HG03175 (cell line): ENCODE data around the gene CRYBA2.

ENCODE experiments used
- ATAC-seq: cut with Tn5 transposase; IDR thresholded peaks from one replicate; pipeline ENCODE4 v1.9.1; 2021; ENCODE audit warnings: mild to moderate bottlenecking, moderate library complexity; ENCODE audit not compliant: unreplicated experiment

The CRYBA2 gene

GRCh38 chr2:219023045-219023605 is 29.9 kb upstream of the CRYBA2 start:
- ATAC-seq, result no peak

DNA sequence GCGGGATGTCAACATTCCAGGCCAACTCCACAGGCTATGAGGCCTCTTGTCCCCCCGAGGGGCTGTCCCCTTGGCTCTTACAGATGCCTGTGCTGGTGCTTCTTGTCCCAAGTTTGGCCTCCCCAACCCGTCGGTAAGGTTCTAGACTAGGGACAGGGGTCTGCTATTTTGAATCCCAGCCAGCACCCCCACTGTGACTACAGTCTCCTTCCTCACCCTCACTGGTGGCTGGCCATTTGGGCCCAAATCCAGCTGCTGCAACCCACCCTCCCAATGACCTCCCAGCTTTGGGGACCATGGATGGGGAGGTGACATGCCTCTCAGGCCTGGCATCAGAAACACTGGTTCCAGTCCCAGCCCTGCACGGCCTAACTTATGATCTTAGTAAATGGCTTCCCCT is 29.4 kb upstream of the CRYBA2 start:
- ATAC-seq, result no peak

DNA sequence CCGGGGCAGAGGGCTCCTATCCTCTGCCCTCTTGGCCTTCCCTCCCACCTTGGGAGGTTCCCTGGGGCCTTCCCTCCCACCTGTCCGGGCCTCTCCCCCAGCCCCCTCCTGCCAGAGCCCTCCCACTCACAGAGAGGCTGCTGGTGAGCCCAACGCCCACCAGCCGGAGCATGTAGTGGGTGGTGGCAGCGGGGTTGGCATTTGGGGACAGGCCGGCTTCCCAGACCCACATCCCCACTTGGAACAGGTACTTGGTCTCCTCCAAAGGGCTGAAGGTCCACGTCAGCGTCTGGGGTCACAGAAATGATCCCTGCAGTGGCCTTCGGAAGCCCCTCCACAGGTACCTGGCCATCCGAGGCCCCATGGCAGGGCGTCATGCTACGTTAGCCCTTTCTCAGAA is 28.8 kb upstream of the CRYBA2 start:
- no peak for ATAC-seq

- no peak for ATAC-seq
Measured at GRCh38 chr2:219021591-219021990, 28.4 kb upstream of the CRYBA2 start.

GRCh38 chr2:219020604-219021365 is 27.6 kb upstream of the CRYBA2 start:
- ATAC-seq, result no peak

DNA sequence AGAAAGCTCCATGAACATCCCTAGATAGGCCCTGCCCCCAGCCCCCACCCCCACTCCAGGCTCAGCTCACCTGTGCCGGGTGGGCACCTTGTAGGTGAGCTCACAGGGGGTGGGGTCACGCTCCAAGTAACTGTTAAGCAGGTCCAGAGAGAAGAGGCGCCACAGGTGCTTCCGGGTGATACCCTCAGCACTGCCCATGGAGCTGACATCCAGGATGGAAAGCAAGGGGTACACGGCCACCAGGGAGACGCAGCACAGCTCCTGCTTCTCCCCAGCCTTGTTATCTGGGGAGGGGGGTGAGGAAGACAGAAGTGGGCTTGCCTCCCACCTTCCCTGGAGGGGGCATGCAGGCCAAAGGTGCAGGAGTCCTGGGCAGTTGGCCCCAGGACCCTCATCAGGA is 26.2 kb upstream of the CRYBA2 start:
- no peak for ATAC-seq

GRCh38 chr2:219018726-219019125 is 25.5 kb upstream of the CRYBA2 start:
- ATAC-seq, result no peak

DNA sequence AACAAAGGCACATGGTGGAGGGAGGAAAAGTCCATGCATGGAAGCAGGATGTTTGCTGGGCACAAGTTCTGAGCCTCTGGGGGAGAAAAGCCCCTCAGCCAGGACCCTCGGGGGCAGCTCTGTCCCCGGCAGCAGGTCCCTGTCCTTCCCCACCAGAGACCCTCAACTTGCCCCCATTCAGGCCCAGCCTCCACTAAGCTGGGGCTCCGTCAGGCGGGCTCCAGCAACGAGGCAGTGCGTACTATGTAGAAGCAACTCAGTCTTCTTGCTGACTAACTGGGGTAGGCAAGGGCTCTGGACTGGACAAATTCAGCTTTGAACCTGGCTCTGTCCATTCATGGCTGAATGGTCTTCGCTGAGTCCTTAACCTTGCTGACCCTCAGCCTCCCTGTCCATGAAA is 25.1 kb upstream of the CRYBA2 start:
- no peak for ATAC-seq

DNA sequence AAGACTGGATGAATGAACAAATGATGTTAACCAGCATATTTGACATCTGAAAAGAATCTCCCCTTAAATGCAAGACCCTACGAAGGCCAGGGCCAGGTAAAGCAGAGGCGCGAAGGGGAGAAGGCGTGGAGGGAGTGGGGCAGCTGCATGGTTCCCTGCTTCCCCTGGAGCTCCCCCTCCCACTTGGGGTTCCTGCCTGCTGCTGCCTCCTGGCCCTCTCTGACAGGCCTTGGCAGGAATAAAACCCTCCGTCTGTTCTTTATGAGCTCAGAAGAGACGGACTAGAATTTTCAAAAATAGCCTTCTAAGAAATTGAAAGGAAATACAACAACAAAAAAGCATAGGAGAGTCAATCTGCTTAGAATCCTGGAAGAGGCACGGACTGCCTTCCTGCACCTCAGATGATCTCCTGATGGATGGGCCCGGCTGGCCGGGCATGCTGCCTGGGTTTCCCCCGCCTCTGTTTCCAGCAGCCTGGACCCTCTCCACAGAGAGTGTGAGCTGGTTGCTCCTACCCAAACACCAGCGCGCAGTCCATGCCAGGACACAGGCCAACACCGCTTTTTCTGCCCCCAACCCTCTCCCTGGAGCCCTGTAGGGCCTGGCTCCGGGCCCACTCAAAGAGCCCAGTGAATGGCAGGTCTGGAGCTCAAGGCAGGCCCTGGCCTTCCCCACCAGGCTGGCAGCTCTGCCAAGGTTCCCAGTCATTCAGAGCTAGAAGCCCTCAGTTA is 24.1 kb upstream of the CRYBA2 start:
- ATAC-seq, result no peak

DNA sequence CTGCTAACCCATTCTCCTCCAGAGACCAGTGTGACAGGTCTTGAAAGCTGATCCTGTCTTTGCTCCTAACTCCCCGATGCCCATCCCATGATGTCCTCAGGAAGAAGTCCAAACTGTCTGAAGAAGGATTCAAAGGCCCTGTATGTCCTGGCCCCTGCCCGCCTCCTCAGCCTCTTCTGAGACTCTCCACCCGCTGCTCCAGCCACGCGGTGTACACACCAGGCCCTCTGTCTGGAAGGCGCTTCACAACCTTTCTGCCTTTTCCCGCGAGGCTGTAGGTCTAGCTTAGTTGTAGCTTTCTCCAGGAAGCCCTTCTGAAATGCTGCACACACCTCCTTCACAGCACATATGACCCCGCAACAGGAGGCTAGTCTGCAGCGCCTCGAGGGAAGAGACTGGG is 23.5 kb upstream of the CRYBA2 start:
- no peak for ATAC-seq

DNA sequence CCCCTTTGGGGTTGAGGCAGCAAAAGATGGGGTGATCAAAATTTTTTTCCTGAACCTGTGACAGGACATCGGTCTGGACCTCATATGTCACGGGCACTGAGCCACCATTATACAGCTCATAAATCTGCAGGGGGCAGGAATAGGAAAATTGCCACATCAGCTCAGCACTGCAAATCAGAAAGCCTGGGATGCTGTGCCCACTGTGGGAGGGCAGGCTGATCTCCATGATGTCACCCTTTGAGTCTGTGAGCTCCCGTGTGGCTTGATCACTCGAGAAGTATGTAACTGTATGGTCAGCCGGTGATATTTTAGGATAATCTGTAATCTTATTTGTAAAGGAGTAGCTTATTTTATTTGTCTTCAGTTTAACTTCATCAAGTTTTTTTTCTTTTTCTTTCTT is 17.7 kb upstream of the CRYBA2 start:
- no peak for ATAC-seq

- ATAC-seq, result peak; percentile 53
Measured at GRCh38 chr2:219010162-219010756, 17.0 kb upstream of the CRYBA2 start.

DNA sequence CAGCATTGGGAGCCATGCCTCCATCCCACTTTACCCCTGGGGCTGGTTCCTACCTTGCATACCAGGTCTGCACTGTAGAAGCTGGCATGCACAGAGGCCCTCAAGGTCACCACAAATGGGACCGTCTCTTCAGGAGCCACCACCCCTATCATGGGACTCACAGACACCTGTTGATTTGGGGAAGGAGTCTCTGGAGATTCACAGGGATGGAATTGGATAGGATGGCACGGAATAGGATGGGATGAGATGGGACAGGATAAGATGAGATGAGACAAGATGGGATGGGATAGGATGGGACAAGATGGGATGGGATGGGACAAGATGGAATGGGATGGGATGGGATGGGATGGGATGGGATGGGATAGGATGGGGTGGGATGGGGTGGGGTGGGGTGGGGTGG is 16.1 kb upstream of the CRYBA2 start:
- no peak for ATAC-seq

GRCh38 chr2:219003979-219004378 is 10.8 kb upstream of the CRYBA2 start:
- ATAC-seq, result no peak

- no peak for ATAC-seq
Measured at GRCh38 chr2:219003267-219003634, 10.0 kb upstream of the CRYBA2 start.

- ATAC-seq, result no peak
Measured at GRCh38 chr2:219002395-219003266, 9.4 kb upstream of the CRYBA2 start.

DNA sequence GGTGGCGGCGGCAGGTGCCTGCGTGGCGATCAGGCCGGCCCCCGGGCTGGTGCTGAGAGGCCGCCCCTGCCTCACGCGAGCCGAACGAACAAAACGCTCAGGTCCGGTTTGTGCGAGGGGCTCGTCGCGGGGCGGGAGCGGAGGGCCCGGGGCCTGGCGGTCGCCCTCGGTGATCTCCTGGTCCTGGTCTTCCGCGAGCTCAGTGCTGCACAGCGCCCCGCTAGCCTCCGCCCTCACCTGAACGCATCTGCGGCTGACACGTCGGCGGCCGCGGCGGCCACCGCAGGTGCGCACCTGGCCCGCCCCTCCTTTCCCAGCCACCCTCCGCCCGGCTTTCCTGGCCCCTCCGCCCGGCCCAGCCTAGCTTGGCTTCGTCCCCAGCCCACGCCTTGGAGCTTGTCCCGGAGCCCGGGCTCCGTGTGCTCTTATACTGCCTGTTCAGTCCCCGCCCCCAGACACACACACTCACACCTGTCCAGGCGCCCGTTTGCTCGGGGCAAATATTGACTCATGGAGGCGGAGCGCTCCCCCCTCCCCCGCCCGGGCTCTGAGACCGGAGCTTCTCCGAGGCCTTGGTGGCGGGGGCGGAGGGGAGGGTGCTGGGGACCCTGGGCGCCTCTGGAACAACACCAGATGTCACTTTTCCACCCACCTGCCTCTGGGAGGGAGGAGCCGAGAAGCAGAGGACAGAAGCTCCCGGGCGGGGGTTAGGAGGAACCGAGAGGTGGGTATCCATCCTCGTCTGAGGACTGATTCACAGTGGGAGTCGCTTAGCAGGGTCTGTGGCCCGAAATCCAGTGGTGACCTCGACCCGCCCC is 8.6 kb upstream of the CRYBA2 start:
- ATAC-seq, result no peak

DNA sequence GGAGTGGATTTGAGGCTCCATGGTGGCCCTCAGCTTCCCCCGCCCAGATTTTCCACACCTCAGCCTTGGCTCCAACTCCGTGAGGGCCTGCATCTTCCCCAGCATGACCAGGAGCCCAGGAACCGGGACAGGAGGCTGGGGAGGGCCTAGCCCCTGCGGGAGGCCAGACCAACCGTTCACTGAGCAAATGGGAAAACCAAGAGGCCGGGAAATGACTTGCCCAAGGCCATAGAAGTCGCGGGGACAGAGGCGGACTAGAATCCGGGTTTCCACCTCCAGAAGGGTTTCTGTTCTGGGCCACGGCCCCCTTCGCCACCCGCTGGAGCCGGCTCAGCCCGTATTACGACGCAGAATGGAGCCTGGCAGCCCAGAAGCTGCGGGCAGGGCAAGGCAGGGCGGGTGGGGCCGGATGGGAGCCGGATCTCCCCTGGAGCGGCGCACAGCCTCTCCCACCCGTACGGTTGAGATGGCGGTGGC is 7.9 kb upstream of the CRYBA2 start:
- ATAC-seq, result no peak

DNA sequence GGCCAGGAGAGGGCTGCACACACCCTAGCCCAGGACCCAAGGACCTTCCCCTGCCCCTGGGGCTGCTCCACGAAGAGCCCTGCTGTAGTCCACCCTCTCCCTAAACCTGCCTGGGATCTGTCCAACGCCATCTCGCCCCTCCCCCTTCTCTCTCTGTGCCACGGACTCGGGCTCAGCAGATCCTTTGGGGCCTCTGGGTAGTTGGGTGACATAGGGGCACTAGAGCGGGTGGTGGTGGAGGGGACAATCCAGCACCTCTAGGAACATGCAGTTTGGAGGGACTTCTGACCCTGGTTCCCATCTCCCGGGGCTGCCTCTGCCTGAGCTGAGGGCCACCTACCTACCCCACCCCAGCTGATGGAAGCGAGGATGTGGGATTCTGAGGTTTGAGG is 7.3 kb upstream of the CRYBA2 start:
- ATAC-seq, result no peak
